Activated naive CD4-positive, alpha-beta T cell treated with Interleukin-2 at 50 U/mL for 16 hours (primary cell): ENCODE data around the gene FUOM.
A peak's percentile ranks its signal among the peaks of the same experiment; 100 is the strongest.

ENCODE experiments used
- DNase-seq: peaks from one replicate; pipeline ENCODE4 v3.0.0-alpha.2; 2020

Gene FUOM, protein sequence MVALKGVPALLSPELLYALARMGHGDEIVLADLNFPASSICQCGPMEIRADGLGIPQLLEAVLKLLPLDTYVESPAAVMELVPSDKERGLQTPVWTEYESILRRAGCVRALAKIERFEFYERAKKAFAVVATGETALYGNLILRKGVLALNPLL

GRCh38 chr10:133357285-133358161 lies at the start of gene FUOM:
Gene FUOM, minus strand, starts transcription at chr10:133358019. Its CDS starts 12 bp downstream, at chr10:133358007.
- DNase-seq = peak; percentile 77

DNA sequence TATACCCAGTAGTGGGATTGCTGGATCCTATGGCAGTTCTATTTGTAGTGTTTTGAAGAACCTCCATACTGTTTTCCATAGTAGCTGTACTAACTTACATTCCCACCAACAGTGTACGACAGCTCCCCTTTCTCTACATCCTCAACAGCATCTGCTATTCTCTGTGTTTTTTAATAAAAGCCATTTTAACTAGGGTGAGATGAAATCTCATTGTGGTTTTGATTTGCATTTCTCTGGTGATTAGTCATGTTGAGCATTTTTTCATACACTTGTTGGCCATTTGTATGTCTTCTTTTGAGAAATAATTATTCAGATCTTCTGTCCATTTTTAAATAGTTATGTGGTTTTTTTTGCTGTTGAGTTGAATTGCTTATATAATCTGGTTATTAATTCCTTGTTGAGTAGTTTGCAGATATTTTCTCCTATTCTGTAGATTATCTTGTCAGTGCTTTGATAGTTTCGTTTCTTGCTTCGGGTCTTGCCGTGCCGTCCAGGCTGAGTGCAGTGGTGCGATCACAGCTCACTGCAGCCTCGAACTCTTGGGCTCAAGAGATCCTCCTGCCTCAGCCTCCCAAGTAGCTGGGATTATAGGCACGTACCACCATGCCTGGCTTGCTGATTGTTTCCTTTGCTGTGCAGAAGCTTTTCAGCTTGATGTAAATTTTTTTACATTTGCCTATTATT lies 48.2 kb upstream of the FUOM start:
- DNase-seq = no peak

DNA sequence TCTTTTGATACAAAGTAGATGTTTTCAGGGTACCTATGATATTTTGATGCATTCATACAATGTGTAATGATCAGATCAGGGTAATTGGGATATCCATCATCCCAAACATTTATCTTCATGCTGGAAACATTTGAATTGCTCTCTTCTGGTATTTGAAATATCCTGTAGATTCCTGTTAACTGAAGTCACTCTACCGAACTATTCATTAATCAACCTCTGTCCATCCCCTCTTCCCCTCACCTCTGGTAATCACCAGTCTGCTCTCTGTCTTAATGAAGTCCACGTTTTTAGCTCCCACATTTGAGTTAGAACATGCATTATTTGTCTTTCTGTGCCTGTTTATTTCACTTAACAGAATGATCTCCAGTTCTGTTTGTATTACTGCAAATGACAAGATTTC lies 47.5 kb upstream of the FUOM start:
- DNase-seq = no peak

GRCh38 chr10:133403784-133404183 lies 46.0 kb upstream of the FUOM start:
- no peak for DNase-seq

GRCh38 chr10:133403359-133403758 lies 45.5 kb upstream of the FUOM start:
- DNase-seq = no peak

GRCh38 chr10:133401981-133402725 lies 44.3 kb upstream of the FUOM start:
- no peak for DNase-seq

- DNase-seq = no peak
These were observed 43.7 kb upstream of the FUOM start for GRCh38 chr10:133401500-133401899.

- DNase-seq = no peak
These were observed 43.0 kb upstream of the FUOM start for GRCh38 chr10:133400624-133401424.

DNA sequence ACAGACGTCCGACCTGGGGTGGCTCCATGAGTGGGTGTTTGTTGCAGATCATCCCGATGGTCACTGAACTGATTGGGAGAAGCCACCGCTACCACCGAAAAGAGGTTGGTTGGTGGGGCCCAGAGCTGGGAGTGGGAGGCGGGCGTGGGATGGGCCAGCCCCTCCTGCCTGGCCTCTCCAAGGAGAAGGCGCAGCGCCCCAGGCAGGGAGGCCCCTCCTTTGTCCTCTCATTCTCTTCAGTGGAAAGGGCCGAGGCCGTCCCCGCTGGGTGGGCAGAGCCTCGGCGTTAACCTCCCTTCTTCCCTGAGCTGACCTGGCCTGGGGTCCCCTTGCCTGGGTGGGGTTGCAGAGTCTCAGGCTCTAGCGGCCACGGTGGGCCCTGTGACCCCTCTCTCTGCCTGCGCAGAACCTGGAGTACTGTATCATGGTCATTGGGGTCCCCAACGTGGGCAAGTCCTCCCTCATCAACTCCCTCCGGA lies 41.3 kb upstream of the FUOM start:
- no peak for DNase-seq

DNA sequence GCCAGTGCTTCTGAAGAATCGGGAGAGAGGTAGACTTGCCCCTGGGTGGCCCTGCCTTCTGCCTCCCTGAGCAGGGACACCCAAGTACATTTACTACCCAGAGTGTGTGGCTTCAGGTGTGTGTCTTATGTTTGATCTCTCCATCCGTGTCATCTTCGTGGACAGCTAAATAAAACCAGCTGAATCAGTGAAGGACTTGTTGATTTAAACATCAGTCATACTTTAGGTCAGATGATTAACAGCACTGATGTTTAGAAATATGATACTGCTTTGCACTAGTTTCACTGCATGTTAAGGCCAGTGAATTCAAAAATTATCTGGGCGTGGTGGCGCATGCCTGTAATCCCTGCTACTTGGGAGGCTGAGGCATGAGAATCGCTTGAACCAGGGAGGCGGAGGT lies 40.1 kb upstream of the FUOM start:
- DNase-seq = no peak

DNA sequence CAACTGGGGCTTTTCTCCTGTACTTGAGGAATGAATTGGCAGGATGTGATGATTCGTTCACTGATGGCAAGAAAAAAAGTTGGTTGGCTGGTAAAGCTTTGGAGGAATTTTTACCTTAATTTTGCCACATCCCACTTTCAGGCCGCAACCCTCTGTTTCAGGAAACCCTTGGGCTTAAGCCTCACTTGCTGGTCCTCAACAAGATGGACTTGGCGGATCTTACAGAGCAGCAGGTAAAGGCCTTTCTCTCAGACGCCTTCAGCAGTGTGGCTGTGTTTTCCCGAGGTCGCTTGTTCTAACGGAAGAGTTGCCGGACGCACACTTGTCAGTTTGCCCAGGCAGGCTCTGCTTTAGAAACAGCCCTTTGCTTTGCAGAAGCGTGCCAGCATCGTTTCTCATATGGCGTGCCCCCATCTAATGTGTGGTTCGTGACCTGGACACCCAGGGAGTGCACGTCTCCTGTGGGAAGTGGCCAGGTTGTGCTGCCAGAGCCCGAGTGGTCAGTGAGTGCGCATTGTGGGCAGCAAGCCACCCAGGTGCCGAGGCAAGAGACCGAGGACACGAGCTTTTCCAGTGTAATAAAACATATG lies 38.3 kb upstream of the FUOM start:
- no peak for DNase-seq

GRCh38 chr10:133394801-133395221 lies 37.0 kb upstream of the FUOM start:
- DNase-seq = peak; percentile 13

DNA sequence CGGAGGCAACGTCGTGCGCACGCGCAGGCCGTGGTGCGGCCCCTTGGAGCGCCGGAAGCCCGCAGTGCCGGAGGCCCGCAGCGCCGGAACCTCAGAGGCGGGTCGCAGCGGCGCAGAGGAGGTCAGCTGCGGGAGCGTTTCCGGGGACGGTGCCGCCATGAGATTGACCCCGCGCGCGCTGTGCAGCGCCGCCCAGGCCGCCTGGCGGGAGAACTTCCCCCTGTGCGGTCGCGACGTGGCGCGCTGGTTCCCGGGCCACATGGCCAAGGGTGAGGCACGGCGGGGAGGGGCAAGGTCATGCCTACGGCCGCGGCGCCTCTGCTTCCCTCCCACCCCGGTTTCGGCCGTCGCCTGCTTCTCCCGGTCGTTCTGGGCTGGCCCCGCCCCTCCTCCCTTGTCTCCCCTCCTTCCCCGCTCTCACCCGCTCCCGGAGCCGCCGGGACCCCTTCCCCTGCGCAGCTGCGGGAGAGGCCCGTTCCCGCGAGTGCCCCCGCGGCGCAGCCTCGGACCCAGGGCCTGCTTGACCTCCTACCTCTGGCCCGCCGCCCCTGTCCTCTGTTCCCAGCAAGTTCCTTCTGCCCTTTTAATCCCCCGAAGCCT lies 36.3 kb upstream of the FUOM start, which contains the start of gene MTG1:
Gene MTG1, plus strand, starts transcription at position 94 of the 600 bp plus-strand sequence. Its CDS starts 64 bp downstream, at position 158.
- DNase-seq = peak; percentile 95

DNA sequence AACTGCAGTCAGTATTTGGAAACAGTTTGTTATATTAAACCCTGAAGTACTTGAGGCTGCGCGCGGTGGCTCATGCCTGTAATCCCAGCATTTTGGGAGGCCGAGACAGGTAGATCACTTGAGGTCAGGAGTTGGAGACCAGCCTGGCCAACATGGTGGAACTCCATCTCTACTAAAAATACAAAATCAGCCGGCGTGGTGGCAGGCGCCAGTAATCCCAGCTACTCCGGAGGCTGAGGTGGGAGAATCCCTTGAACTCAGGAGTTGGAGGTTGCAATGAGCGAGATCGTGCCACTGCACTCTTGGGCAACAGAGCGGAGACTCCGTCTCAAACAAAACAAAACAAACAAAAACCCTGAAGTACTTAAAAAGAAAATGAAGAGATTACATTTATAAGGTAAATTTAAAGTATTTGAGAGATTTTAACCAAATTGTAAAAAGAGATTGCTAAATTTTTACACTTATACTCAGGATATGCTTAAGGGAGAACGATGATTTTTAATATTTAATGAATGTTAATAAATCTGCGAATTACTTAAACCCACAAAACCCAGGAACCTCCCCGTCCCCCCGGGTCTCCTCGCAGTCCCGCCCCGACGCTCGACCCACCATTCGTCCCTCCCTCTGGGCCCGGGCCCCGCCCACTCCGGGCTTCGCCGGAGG lies 35.7 kb upstream of the FUOM start:
- DNase-seq = no peak

- peak; percentile 37 for DNase-seq
These were observed 34.1 kb upstream of the FUOM start for GRCh38 chr10:133391761-133392518.

- no peak for DNase-seq
These were observed 33.4 kb upstream of the FUOM start for GRCh38 chr10:133391249-133391635.

DNA sequence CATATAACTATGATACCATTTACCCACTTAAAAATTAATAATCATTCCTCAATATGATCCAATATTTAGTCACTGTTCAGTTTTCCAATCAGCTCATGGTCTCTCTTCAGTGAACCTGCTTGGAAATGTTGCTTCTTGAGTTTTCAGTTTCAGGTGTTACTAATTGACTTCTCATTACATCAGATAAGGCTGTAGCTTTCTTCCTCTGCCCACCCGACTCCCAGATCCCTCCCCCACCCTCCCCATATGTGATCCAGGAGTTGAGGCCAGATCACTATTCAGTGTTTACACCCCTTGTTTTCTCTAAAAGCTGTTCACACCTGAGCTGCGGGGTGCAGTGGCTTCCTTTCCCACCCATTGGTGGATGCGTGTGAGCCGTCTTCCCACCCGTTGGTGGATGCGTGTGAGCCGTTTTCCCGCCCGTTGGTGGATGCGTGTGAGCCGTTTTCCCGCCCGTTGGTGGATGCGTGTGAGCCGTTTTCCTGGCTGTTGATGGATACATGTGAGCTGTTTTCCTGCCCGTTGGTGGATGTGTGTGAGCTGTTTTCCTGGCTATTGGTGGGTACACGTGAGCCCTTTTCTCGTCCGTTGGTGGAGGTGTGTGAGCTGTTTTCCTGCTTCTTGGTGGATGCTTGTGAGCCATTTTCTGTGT lies 32.9 kb upstream of the FUOM start:
- peak; percentile 21 for DNase-seq

GRCh38 chr10:133388973-133389818 lies 31.4 kb upstream of the FUOM start:
- peak; percentile 57 for DNase-seq
